Activated CD8-positive, alpha-beta memory T cell treated with anti-CD3 and anti-CD28 coated beads for 24 hours (primary cell): Measurements from ENCODE around the gene CAD.
"Not testable (repeated sequence)": the region's sequence is repeated elsewhere in the genome, so short reads cannot be mapped to it uniquely, and the experiment has no call there.

ENCODE experiments used
- DNase-seq: peaks from one replicate; pipeline ENCODE4 v3.0.0-alpha.2; 2020

Gene CAD

GRCh38 chr2:27261241-27261925, 44.2 kb downstream of the CAD start:
- DNase-seq, result no peak

DNA sequence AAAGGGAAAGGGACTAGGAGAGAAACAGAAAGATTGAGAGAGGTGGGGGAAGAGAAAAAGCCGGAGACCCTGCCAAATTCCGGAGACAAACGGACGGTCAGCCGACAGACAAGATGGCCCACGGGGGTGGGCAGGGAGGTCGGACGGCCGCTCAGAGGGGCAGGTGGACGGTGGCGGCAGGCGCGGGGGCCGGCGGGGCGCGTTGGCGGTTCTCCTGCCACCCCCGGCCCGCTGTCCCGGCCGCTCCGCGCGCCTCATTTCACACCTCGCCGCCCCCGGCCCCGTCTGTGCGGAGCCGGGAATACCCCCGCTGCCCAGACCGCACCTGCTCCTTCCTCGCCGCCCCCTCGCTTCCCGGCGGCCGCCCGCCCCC, 44.7 kb downstream of the CAD start:
- no peak for DNase-seq

DNA sequence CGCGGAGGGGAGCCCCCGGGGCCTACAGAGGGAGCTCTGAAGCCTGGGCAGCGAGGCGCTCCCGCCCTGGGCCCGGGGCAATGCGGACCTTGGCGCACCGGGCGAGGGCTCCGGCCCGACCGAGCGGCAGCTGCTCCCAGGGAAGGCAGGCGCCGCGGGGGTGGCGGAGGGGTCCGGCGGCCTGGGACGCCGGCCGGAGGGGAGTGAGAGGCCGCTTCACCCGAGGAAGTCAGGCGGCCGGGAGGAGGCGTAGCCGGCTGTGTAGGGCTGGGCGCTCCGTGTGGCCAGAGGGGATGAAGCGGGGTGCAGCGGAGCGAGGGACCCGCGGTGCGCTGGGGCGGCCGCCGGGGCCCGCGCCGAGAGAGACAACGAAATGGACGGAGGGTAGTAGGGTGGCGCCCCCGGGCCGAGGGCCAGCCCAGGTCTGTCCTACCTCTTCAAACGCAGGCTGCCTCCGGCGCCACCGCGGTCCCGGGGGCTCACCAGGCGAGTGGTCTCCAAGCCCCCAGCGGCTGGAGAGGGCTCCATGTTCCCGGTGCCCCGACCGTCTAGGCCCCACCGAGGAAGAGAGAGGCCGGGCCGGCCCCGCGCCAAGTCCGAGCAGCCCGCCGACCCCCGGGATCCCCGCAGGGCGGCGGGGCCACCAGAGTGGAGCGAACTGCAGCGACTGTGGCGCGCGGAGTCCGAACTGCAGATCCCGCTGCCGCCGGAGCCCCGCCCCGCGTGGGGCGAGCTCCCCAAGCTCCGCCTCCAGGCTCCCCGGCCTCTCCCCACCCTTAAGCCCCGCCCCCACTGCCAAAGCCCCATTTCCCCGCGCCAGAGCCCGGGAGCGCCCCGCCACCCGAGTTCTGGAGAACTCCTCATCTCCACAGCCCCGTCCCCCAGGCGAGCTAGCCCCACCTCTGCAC, 45.5 kb downstream of the CAD start, which contains the start of gene SLC30A3:
Gene SLC30A3 (minus strand): TSS at position 669 of the 908 bp plus-strand sequence. CDS start 141 bp downstream, at position 528.
- peak; percentile 82 for DNase-seq

- no peak for DNase-seq
Measured at GRCh38 chr2:27263287-27264252, 46.4 kb downstream of the CAD start.

- peak; percentile 75 for DNase-seq
Measured at GRCh38 chr2:27264253-27264752, 47.1 kb downstream of the CAD start.

- peak; percentile 83 for DNase-seq
Measured at GRCh38 chr2:27264753-27265535, 47.8 kb downstream of the CAD start.

DNA sequence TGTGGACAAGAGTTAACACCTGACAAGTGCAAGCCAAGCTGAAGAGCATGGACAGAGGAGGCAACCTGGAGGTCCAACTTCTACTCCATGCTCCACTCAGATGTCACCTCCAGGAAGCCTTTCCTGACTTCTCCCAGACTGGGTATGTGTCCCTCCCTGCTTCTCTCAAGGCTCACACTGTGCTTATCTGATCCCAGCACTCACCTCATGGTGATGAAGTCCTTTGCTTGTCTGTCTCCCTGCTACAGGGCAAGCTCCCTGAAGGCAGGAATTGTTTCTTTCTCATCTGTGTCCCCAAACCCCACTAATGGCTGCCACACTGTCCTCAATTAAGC, 48.3 kb downstream of the CAD start:
- no peak for DNase-seq

DNA sequence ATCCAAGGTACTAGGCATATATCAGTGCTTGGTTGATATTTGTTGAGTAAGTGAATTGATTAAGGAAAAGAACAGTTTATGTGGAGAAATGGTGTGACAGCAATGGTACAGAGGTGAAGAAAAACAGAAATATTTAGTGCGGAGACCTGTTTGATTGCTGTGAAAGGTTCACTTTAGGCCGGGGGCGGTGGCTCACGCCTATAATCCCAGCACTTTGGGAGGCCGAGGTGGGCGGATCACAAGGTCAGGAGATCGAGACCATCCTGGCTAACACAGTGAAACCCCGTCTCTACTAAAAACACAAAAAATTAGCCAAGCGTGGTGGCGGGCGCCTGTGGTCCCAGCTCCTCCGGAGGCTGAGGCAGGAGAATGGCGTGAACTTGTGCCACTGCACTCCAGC, 51.1 kb downstream of the CAD start:
- DNase-seq, result not testable (repeated sequence)

GRCh38 chr2:27270131-27270530, 53.0 kb downstream of the CAD start:
- DNase-seq, result no peak

GRCh38 chr2:27270670-27271069, 53.5 kb downstream of the CAD start:
- DNase-seq, result no peak

- no peak for DNase-seq
Measured at GRCh38 chr2:27271631-27272340, 54.6 kb downstream of the CAD start.

DNA sequence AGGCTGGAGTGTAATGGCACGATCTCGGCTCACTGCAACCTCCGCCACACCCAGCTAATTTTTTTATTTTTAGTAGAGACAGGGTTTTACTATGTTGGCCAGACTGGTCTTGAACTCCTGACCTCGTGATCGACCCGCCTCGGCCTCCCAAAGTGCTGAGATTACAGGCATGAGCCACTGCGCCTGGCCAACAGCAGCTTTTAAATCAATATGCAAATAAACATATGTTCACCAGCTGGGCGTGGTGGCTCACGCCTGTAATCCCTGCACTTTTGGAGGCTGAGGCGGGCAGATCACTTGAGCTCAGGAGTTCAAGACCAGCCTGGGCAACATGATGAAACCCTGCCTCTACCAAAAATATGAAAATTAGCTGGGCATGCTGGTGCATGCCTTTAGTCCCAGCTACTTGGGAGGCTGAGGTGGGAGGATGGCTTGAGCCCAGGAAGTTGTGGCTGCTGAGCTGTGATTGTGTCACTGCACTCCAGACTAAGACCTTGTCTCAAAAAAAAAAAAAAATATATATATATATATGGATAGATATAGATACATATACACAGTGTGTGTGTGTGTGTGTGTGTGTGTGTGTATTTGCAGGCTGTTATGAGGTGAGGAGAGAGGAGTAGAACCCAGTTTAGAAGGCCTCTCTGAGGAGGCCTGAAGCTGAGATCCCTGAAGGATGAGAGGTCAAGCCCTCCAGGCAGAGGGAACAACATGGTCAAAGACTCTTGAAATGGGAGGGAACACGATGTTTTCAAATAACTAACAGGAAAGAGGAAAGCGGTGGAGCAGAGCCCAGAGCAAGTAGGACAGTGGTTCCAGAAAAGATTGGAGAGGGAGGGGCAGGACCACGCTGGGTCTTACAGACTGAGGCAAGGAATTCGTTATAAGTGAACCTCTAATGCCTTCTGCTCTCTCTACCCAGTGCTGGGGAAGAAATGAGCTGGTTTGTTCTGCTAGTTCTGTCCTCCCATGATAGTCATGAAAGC, 55.7 kb downstream of the CAD start:
- not testable (repeated sequence) for DNase-seq

- DNase-seq, result no peak
Measured at GRCh38 chr2:27275211-27276150, 58.3 kb downstream of the CAD start, which contains the start of gene DNAJC5G. Gene DNAJC5G, plus strand, starts transcription at chr2:27275433. Its CDS starts 1,296 bp downstream, at chr2:27276729.

DNA sequence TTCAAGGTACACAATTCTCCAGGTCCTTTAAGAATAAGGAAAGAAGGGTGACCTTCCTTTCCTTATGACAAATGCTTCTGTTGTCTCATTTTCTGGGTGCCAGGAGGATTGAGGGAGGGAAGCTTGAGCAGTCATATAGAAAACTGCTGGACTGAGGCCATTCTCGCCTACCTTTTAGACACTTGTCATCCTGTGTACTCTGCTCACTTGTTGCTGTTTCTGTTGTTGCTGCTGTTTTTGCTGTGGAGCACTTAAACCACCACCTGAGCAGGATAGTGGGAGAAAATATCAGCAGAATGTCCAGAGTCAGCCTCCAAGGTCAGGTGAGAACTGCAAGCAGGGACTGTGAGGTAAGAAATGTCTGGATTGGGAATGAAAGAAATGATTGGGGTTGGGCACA, 60.8 kb downstream of the CAD start:
- no peak for DNase-seq

DNA sequence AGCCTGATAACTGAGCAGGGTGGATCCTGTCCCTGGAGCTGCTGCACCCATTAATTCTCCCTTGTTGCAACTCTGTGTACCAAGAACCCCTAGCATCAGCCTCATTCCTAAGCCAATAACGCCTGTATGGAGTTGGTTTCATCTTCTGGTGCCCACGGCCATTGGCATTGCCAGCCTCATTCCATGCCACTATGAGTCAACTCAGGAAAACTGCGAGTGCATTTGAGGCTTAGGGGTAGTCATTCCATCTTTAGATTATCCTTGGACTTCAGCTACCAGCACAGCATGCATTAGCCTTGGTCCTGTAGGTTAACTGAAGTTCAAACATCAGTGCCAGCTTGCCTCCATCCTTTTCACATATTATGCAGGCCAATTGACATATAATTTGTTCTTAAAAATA, 63.7 kb downstream of the CAD start:
- no peak for DNase-seq

GRCh38 chr2:27281442-27281841, 64.3 kb downstream of the CAD start:
- DNase-seq, result no peak

- no peak for DNase-seq
Measured at GRCh38 chr2:27281855-27282559, 64.8 kb downstream of the CAD start, which contains the start of gene TRIM54. Gene TRIM54, plus strand, starts transcription at chr2:27282429. Its CDS starts 303 bp downstream, at chr2:27282732.

DNA sequence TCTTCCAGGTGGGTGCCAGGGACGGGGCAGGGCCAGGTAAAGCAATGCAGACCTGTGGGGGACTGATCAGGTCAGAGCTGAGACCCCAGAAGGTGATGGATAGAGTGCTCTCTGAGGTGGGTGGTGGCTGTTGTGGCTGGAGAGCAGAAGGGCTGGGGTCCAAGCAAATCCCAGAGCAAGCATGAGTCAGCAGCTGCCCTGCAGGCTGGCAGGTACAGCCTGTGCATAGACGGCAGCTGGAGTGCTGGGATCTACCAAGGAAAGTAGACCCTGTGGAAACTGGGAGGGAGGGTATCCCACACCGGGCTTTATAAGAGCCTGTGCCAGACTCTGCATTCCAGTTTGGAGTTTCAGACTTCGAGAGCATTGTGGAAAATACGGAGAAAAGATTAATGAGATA, 65.7 kb downstream of the CAD start:
- no peak for DNase-seq
